Breast epithelium (tissue), 4 donors: Measurements from ENCODE around the gene LRRC4B. TPM values are rescaled to one million over a fixed set of nuclear protein-coding genes. Genes with fewer than 3 reads are reported as not detected.

Source experiments
- DNase-seq, 2 donors: peaks; one replicate each; pipeline ENCODE4 v3.0.0-alpha.2; 2019; ENCODE audit warnings: low spot score in 2 of 2
- H3K27ac ChIP-seq, 2 donors: fragments of 200-600 bp; sonication (generic) in 1 of 2; one replicate each; pipeline ENCODE4 v1.5.1; 2016 to 2019; ENCODE audit warnings: mild to moderate bottlenecking in 1 of 2
- H3K27me3 ChIP-seq, 2 donors: fragments of 200-600 bp; sonication (generic) in 1 of 2; one replicate each; pipeline versions ENCODE4 v1.5.1 to v1.6.0; 2017 to 2019; ENCODE audit warnings: control low read depth in 1 of 2, mild to moderate bottlenecking in 1 of 2
- H3K36me3 ChIP-seq: fragments of 200-600 bp; one replicate; pipeline ENCODE4 v1.5.1; 2019
- H3K4me1 ChIP-seq, 2 donors: fragments of 200-600 bp; sonication (generic); one replicate each; pipeline ENCODE4 v1.5.1; 2016 to 2019; ENCODE audit warnings: control low read depth in 1 of 2
- H3K4me3 ChIP-seq, 3 donors: fragments of 200-600 bp; sonication (generic); 1 replicate in 2 of 3; 2 replicates in 1 of 3; pipeline ENCODE4 v1.5.1; 2016 to 2019; ENCODE audit warnings: mild to moderate bottlenecking in 3 of 3, moderate library complexity in 2 of 3
- H3K9me3 ChIP-seq, 2 donors: fragments of 200-600 bp; sonication (generic) in 1 of 2; one replicate each; pipeline ENCODE4 v1.5.1; 2016 to 2019; ENCODE audit warnings: control low read depth in 1 of 2
- POLR2A ChIP-seq: fragments of 450-650 bp; IDR thresholded peaks from one replicate; pipeline ENCODE4 v1.6.1; 2016; ENCODE audit warnings: antibody characterized with exemption, mild to moderate bottlenecking, moderate library complexity
- POLR2AphosphoS5 ChIP-seq, 3 donors: sonication (generic); formaldehyde crosslinking; IDR thresholded peaks; one replicate each; pipeline ENCODE4 v1.6.1; 2017; ENCODE audit warnings: antibody characterized with exemption in 3 of 3
- intact Hi-C: fragments of 100-400 bp; cut with DNase I; formaldehyde crosslinking; loops from one replicate; pipeline ENCODE4 v1.15.1; 2023; ENCODE audit warnings: low total_unique reads
- total RNA-seq, 3 donors: library from RNA; depleted of rRNA; stranded (reverse); fragments of >200 nt; gene quantifications; one replicate each; pipeline ENCODE4 v1.1.0, GENCODE V29; 2016
- TF ChIP-seq, protein P1 (sequence below), 3 donors: fragments of 450-650 bp; IDR thresholded peaks; one replicate each; pipeline ENCODE4 v1.5.1; 2016 to 2017; ENCODE audit warnings: antibody characterized with exemption in 3 of 3, mild to moderate bottlenecking in 3 of 3, moderate library complexity in 3 of 3

The LRRC4B gene
- total RNA-seq, 3 donors from 2014 or later: 0.16 to 1.3 (median 1.2) TPM

DNA sequence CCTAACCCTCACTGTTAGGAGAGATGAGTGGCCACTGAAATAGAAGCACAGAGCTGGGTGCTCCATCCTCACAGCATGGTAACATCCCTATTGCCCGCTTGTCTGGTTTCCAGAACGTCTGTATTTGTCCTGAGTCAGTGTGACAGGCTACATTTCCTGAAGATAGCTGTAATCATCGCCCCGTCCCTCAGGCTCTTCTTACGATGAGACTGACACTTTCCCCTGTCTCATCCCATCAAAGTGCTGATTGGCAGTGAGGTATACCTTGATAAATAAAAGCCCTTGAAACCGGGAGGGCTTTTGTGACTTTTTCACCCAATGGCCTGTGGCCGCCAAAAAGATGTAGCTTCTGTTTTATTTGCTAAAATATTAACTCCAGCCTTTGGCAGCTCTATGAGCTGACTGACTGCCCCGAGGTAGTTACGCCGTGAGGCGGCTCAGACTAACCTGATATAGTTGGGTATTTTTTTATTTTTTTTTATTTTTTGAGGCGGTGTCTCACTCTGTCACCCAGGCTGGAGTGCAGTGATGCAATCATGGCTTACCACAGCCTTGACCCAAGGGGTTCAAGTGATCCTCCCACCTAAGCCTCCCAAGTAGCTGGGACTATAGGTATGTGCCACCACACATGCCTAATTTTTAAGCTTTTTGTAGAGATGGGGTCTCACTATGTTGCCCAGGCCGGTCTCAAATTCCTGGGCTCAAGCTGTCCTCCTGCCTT is 5.7 kb upstream of the LRRC4B start:
- TF ChIP-seq POLR2AphosphoS5 (IDR thresholded peaks at IDR 0.05) (no peak), POLR2A (no peak)
- TF ChIP-seq, protein P1, sequence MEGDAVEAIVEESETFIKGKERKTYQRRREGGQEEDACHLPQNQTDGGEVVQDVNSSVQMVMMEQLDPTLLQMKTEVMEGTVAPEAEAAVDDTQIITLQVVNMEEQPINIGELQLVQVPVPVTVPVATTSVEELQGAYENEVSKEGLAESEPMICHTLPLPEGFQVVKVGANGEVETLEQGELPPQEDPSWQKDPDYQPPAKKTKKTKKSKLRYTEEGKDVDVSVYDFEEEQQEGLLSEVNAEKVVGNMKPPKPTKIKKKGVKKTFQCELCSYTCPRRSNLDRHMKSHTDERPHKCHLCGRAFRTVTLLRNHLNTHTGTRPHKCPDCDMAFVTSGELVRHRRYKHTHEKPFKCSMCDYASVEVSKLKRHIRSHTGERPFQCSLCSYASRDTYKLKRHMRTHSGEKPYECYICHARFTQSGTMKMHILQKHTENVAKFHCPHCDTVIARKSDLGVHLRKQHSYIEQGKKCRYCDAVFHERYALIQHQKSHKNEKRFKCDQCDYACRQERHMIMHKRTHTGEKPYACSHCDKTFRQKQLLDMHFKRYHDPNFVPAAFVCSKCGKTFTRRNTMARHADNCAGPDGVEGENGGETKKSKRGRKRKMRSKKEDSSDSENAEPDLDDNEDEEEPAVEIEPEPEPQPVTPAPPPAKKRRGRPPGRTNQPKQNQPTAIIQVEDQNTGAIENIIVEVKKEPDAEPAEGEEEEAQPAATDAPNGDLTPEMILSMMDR (IDR thresholded peaks at IDR 0.05): no peak
- H3K36me3 ChIP-seq: no peaks in the 10 kb centered on the region
- H3K9me3 ChIP-seq: no peaks in the 10 kb centered on the region
- H3K4me1 ChIP-seq: no peaks in the 10 kb centered on the region
- peaks cover 0 to 33% of the 10 kb centered on the region in 2 donors for H3K27me3 ChIP-seq
- DNase-seq: no peak
- H3K27ac ChIP-seq: no peak overlapping the region
- no peak overlapping the region for H3K4me3 ChIP-seq
- intact Hi-C loops: loop anchor here (5.0 kb wide), 1 partner anchor 1167 kb away; no protein-coding TSS in a partner anchor

DNA sequence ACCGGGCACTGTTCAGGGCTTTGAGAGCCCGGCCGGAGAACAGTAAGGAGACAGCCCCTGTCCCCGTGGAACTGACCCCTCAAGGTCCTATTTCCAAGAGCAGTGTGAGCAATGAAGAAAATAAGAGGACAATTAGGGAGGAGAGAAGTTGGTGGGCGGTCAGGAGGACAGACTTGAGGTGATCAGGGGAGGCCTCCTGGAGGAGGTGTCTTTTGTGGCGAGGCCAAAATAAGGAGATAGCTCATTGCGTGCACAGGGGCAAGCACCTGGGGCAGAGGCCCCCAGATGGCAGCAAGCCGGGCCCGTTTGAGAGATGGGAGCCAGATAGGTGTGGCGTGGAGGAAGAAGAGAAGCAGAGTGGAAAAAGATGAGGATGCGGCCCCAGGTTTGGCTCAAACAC is 2.8 kb upstream of the LRRC4B start:
- intact Hi-C loops: loop anchor here (5.0 kb wide), 1 partner anchor 1164 kb away; no protein-coding TSS in a partner anchor
- Histone ChIP-seq H3K27me3 (peaks cover 8 to 58% of the 10 kb centered on the region in 2 donors), H3K4me3 (no peak overlapping the region), H3K9me3 (no peaks in the 10 kb centered on the region), H3K27ac (no peak overlapping the region), H3K36me3 (no peaks in the 10 kb centered on the region), H3K4me1 (no peaks in the 10 kb centered on the region)
- TF ChIP-seq POLR2A: no peak
- TF ChIP-seq, protein P1 (IDR thresholded peaks at IDR 0.05): no peak
- no peak for TF ChIP-seq POLR2AphosphoS5 (IDR thresholded peaks at IDR 0.05)
- DNase-seq: no peak

DNA sequence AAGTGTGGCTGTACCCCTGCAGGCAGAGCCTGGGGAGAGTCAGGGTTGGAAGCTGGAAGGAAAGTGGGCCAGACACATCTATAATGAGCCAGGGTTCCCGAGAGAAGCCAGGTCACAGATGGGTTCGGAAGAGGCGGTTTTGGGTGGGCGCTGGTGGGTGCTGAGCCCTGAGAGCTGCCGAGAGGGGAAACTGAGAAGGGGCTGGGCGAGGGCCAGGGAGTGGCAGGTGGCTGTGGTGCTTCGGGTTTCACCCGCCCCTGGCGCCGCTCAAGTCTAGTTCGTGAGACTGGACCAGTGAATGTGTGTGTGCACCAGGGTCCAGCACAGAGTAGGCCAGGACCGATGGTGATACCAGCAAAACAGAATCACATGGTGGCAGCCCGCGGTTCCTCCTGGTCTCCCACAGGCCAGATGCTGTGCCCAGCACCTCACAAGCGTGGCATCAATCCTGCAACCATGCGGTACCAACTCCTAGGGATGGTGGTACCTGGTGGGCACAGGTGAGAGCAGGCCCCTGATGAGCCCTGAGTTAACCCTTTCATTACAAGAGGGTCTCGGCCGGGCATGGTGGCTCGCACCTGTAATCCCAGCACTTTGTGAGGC is 1.8 kb upstream of the LRRC4B start:
- H3K27me3 ChIP-seq: peaks cover 8 to 67% of the 10 kb centered on the region in 2 donors
- no peaks in the 10 kb centered on the region for H3K4me1 ChIP-seq
- no peaks in the 10 kb centered on the region for H3K36me3 ChIP-seq
- no peaks in the 10 kb centered on the region for H3K9me3 ChIP-seq
- intact Hi-C loops: loop anchor here (5.0 kb wide), 1 partner anchor 1163 kb away; no protein-coding TSS in a partner anchor
- no peak overlapping the region for H3K4me3 ChIP-seq
- TF ChIP-seq POLR2A (no peak), POLR2AphosphoS5 (IDR thresholded peaks at IDR 0.05) (no peak)
- TF ChIP-seq, protein P1 (IDR thresholded peaks at IDR 0.05): no peak
- no peak overlapping the region for H3K27ac ChIP-seq
- DNase-seq: no peak

DNA sequence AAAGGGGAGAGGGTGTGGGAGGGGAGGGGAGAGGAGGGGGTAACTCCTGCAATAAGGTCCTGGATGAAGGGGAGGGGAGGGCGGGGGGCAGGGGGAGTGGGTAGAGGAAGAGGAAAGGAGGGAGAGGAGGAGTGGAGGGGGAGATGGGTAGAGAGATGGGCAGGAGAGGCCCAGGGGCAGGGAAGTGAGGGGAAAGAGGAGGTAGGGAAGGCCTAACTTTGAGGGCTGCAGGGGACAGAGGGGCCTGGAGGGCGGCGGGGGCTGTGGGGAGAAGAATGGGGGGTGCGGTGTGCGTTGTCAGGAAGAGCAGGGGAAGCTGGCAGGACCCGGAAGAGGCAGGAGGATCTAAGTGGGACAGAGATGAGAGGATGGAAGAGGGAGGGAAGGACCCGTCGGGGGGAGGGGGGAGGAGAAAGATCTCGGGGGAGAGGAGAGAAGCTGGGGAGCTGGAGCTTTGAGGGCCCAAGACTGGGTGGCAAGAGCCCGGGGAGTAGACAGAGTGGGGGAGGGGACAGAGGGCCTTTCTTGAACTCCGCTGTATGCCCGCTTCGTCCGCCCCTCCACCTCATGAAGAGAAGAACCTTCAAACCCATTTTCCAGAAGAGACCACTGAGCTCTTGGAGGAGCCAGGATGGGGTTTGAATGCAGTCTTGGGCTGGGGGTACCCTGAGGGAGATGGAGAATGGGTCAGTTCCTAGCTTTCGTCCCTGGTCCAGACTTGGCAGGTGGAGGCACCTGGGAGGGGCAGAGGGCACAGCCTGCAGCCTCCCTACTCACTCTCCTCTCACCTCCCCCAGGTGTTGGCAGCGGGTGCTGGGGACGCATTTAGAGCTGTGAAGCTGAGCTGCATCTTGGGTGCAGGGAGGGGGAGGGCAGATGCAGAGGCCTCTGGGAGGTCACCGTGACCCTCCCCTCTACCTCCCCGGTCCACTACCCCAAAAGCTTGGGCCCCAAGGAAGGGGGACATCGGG is 778 bp upstream of the LRRC4B start:
- no peaks in the 10 kb centered on the region for H3K4me1 ChIP-seq
- H3K36me3 ChIP-seq: no peaks in the 10 kb centered on the region
- H3K9me3 ChIP-seq: no peaks in the 10 kb centered on the region
- intact Hi-C loops: no loop called here
- H3K27ac ChIP-seq: no peak overlapping the region
- no peak overlapping the region for H3K4me3 ChIP-seq
- TF ChIP-seq POLR2A: no peak
- TF ChIP-seq POLR2AphosphoS5 (IDR thresholded peaks at IDR 0.05): no peak
- TF ChIP-seq, protein P1 (IDR thresholded peaks at IDR 0.05): no peak
- H3K27me3 ChIP-seq: peaks cover 8 to 73% of the 10 kb centered on the region in 2 donors
- DNase-seq: no peak
